Measurements from ENCODE around the gene CNTNAP1.
"Not testable (repeated sequence)": the region's sequence is repeated elsewhere in the genome, so short reads cannot be mapped to it uniquely, and the experiment has no call there.

CNTNAP1 gene

DNA sequence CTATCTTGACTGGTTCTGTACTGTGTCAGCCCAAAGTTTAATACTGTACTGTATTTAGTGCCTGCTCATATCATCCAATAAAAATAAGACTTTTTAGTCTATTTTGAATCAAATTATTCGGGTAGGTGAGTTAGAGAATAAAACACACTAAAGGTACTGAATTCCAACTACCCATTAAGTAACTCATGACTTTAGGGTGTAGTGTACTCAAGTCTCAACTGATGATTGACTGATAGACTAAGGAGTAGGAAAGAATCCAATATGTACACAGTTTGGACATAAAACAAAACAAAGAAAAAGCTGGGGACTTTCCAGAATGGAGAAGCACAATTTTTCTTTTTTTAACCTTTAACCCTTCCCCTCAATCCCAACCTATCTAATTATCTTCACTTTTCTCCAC, 58.4 kb downstream of the CNTNAP1 start:
- DNase-seq (ENCODE audit: low read depth in 2 of 2) = no peak

DNA sequence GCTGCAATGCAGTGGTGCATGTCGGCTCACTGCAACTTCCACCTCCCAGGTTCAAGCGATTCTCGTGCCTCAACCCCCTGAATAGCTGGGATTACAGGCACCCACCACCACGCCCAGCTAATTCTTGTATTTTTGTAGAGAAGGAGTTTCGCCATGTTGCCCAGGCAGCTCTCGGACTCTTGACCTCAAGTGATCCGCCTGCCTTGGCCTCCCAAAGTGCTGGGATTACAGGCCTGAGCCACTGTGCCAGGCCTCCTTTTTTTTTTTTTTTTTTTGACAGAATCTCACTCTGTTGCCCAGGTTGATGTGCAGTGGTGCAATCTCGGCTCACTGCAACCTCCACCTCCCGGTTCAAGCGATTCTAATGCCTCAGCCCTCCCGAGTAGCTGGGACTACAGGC, 60.6 kb downstream of the CNTNAP1 start:
- not testable (repeated sequence) for DNase-seq (ENCODE audit: low read depth in 2 of 2)

DNA sequence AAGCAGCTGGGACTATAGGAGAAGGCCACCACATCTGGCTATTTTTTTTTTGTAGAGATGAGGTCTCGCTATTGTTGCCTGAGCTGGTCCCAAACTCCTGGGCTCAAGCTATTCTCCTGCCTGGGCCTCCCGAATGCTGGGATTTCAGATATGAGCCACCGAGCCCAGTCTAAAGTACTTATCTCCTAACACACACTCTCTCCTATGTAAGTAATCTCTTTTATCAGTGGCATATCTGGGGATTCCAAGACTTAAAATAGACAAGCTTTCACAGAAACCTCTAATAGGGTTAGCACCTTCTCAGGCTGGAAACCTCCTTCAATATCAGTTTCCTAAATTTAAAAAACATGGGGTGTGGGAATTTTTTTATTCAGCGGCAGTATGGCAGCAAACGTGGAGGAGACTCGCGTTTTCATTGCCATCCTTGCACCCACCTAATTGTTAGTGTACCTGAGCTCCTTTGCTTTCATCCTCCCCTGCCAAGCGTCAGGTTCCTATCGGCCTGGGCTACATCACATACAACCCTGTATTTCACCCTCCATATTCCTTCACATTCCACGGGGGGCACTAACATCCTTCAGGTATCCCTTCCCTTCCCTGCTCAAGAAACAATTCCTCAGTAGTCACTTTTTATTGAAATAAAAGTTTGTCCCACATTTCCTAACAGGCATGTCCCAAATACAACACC, 61.4 kb downstream of the CNTNAP1 start:
- DNase-seq (ENCODE audit: low read depth in 2 of 2) = no peak

DNA sequence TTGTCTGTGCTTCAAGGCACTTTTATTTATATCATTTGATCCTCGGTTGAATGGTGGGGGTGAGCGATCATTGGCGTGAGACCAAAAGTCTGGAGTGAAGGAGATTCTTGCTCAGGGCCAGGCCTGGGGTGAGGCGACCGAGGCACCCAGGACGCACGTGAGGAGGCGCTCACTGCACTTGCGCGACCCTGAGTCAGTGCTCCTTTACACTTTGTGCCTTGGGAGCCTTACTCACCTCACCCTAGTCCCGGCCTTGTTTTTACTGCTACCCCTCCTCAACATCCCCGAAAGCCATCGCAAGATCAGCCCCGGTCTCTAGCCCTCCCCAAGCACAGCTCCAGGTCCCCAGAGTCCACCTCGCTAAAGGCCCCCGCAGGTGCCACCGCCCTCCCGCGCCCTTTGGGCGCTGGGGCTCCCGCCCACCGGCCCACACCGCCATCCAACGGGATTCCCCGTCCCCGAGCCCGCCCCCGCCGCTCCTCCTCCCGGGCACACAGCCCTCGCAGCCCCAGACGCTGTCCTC, 62.0 kb downstream of the CNTNAP1 start:
- DNase-seq (ENCODE audit: low read depth in 2 of 2) = no peak

DNA sequence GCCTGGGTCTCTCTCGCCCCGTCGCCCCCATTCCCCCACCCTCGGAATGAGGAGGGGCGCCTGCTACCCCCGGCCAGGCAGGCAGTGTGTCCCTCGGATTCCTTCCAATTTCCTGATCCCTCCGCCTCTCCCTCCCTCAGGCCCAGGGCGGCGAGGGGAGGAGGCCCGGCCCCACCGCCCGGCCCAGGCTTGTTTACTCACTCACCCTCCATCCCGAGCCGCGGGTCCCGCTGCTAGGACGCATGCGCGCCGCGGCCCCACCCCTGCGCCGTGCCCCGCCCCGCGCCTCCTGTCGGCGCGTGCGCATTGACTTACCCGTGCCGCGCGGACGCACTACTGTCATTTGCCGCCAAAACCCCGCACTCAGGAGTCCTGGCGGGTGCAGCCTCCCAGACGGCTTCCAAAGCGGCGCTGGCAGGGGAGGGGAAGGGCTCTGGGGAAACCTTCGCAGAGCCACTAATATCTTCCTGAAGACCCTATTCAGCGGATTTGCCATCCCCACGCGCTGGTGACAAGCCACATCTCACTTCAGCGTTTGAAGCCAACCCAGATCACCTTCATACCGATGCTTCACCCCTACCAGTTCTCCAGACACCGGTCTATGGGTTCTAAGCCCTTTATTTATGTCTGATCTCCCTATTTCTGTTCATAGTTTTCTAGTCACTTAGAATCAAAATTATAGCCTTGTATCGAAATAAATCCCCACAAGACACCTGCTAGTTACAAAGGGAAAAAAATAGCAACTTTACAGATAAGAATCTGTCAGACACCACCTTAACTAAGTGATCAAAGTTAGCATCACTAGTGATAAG, 62.7 kb downstream of the CNTNAP1 start, which contains the start of gene EZH1:
Gene EZH1 (minus strand): TSS at position 235 of the 812 bp plus-strand sequence. CDS start 16,099 bp downstream, outside the sequence.
- DNase-seq (ENCODE audit: low read depth in 2 of 2) = peak; percentile 79 to 81

DNA sequence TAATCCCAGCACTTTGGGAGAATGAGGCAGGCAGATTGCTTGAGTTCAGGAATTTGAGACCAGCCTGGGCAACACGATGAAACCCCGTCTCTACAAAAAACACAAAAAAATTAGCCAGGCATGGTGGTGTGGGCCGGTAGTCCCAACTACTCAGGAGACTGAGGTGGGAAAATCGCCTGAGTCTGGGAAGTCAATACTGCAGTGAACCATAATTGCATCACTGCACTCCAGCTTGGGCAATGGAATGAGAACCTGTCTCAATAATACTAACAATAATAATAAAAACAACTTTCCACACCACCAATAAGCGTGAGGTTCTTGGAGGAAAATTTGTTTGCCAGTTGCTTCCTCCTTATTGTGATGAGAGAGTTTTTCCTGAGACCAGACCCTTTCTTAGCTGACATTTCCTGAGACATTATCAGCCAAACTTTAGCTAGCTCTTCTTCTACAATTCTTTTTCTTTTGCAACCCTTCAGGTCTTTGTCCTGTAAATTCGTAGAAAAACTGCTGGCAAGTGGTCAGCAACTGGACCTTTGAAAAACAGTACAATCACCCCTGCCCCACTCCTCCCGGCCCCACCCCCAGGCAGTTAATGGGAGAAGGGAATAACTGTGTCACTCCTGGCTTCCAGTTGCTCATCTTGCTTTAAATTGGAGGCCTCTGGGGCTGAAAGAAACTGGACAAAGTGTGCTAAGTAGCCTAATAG, 66.0 kb downstream of the CNTNAP1 start:
- no peak for DNase-seq (ENCODE audit: low read depth in 2 of 2)

DNA sequence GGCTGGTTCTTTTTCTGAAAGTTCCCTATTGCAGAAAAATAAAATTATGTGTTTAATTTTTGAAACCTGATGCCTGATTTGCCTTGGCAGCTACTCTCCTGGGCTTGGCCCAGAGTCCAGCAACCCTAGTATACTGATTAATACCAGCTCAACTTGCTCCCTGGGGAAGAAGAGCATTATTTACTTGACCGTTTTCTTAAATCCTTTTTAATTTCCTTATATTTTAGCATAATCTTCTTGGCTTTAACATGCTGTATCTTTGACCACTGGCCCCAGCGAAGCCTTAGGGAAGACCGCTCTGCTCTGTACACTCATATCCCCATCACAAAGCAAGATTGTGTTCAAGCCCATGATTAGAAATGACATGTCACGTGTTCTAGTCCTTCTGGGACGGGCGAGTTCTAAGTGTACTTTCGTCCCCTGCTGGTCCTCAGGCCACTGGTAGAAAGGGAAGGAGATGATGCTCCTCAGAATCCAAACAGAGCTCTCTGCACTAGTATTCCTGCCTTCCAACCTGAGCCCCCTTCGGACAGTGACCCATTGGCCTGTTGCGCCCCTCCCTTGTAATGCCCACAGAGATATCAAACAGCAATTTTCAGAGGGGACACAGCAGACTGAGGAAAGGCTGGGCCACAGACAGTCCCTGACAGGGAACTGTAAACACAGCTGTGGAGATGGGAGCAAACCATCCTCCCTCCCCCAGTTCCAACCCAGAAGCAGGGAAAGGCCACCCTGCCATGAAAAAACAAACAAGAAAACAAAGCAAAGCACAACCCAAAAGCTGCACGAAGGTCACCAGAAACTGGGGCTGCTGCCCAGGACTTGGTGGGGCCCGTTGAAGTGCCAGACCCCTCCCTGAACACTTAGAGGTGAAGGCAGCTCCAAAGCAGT, 66.8 kb downstream of the CNTNAP1 start:
- no peak for DNase-seq (ENCODE audit: low read depth in 2 of 2)

Measured in fibroblast of skin of left quadriceps (primary cell).